Measurements from ENCODE around the gene ZNF787.
"Not testable (repeated sequence)": the region's sequence is repeated elsewhere in the genome, so short reads cannot be mapped to it uniquely, and the experiment has no call there.

The ZNF787 gene

DNA sequence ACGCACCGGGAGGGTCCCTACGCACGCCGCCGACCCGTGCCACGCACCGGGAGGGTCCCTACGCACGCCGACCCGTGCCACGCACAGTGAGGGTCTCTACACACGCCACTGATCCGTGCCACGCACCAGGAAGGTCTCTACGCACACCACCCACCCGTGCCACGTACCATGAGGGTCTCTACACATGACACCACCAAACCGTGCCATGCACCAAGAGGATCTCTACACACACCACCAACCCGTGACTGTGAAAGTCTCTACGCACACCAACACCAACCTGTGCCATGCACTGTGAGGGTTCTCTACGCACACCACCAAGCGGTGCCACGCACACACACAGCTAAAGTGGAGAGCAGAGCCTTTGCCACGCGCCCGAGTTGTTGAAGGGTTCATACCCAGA lies 16.7 kb downstream of the ZNF787 start:
- no peak for DNase-seq

DNA sequence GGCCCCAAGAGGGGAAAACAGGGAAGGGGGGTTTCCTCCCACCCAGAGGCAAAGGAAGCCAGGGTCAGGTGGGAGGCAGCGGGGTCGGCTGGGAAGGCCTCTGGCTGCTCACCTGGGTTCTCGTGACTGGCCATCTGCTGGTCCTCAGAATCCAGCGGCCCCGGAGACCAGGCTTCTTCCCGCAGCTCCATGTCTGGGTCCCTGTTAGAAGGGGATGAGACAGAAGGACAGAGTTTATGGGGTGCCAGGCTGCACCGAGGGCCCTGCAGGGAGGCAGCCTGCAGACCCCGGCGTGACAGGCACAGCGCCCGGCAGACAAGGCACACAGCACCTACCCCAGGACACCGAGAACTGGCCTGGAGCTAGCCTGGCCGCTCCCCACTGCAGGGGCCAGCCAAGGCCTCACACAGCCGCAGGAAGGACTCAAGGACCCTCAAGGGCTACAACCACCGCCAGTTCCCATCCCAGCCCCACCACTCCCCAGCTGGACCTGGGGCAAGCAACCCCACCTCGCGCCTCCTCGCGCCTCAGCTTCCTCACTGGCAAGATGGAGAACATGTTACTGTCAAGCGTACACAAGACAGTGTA lies 18.0 kb downstream of the ZNF787 start:
- DNase-seq = no peak

DNA sequence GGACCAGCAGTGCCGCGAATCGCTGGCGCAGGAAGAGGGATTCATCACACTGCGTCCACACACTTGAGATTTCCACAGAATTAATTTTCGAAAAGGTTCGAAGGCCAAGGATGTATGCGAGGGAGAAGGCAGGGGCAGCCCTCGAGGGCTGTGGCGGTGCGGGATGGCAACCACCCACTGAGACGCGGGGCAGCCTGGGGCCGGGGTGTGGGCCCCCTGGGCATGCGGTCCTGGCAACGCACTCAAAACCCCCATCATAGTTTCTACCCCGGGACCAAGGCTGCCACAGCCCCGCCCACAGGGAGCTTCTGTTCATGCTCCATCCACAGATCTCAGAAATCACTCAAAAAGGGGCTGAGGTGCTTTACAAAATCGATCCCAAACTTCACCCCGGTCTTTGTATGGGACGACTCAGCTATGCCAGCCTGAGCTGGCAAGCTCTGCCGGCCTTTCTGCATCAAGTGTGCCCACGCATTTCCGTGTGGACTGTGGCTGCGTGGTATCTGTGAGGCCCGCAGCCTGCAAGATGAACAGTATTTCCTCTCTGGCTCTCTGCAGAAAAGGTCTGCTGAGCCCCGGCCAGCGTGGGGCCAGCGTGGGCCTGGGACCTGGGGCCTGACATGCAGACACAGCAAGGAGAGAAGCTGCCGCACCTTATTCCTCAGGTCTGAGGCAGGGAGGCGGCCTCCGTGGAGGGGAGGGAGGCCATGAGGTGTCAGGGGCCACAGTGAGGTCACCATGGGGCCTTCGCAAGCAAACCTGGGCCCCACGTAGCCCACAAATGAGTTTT lies 19.2 kb downstream of the ZNF787 start:
- no peak for DNase-seq

DNA sequence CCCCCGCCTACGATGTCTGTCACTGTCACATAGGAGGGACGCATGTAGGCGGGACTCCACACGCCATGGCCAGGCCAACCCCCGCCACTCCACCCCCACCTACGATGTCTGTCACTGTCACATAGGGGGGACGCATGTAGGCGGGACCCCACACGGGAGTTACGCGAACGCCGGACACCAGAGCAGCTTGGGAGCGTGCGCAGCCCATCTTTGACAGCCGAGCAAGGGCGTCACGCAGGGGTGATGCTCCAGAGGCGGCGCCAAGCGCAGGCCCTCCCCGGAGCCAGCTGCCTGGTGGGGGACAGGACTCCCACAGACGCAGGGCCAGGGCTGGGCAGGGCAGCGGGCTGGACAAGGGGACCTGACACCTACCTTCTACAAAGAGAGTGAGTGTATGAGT lies 20.0 kb downstream of the ZNF787 start:
- DNase-seq = no peak

DNA sequence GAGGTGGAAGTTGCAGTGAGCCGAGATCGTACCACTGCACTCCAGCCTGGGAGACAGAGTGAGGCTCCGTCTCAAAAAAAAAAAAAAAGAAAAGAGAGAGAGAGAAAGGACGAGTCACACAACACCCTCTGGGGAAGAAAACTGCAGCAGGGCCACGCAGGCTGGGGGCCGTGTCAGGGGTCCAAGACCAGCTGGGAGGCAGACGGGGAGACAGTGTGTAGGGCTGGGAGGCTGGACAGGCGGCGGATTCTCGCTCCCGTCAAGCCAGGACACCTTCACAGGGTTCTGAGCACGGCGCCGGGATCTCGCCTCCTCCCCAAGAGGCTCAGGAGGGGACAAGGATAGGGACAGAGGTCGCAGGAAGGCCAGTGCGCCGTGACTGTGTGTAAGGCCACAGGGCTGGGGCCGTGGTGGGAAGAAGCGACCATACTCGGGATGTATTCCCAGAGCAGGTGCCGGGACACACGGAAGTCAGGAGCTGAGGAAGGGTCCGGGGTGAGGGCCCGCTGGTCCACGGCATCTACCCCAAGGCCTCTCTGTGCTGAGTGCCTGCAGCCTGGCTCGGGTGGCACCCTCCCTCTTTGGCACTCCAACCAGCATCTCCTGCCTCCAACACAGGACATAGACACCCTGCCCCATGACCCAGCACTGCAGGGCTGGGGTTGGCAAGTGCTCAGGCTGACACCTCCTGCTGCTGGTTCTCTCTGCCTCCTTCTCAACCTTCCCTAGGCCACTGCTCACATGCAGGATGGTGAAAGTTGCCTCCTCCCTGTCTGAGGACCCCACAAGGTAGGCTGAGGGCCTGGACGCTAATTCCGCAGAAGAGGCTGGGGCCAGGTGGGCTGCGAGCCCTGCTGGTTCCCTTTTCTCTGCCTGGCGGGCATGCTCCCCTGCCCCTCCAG lies 21.2 kb downstream of the ZNF787 start:
- DNase-seq = no peak

- DNase-seq = no peak
Measured at GRCh38 chr19:56098731-56099568, 22.1 kb downstream of the ZNF787 start.

- not testable (repeated sequence) for DNase-seq
Measured at GRCh38 chr19:56098237-56098636, 22.9 kb downstream of the ZNF787 start.

DNA sequence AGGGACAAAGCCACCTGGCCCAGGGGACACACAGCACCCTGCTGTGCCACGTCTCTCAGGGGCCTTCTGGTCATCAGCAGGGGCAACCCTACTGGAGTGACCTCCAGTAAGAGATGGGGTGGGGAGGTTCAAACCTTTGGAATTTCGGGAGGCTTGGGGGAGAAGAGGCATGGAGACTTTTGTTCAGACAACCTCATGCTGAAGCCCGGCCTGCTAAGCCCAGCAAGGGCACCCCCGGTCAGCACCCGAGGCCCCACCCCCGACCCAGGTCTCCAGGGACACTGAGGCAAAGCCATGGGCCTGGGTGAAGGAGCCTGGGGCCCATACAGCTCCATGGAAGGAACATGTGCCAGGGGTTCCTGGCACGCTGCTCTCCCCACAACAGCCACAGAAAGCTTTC lies 23.3 kb downstream of the ZNF787 start:
- no peak for DNase-seq

DNA sequence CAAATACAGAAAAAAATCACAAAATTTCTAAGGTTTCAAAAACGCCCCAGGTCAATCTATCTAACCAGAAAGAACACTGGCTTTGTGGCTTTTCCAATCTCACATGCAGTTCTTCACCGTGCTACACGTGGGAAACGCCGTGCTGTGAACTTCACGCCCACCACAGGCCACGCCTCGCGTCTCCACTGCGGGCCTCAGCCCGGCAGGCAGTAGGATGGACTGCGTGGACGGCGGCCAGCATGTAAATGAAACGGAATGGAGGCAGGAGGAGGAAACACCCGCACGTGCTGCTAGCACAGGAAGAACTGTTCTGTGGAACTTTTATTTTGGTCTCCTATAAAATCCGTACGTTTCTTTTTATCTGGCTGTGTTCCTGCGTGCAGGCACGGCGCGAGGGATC lies 23.8 kb downstream of the ZNF787 start:
- no peak for DNase-seq

- no peak for DNase-seq
Measured at GRCh38 chr19:56096665-56097064, 24.4 kb downstream of the ZNF787 start.

DNA sequence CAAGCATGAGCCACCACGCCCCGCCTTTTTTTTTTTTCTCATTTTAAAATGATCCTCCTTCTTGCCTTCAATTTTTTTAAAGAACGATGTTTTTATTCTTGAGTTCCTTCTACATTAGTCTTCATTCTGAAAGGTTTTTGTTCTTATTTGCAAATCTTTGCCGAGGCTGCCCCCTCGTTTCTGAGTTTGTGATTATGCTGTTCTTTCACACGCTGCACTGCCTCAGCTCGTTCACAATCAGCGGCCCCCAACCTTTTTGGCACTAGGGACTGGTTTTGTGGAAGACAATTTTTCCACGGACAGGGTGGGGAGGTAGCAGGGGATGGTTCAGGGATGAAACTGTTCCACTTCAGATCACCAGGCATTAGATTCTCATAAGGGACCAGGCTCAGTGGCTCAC lies 26.6 kb downstream of the ZNF787 start:
- no peak for DNase-seq

- no peak for DNase-seq
Measured at GRCh38 chr19:56092685-56093631, 28.1 kb downstream of the ZNF787 start.

GRCh38 chr19:56091751-56092546 lies 29.1 kb downstream of the ZNF787 start:
- no peak for DNase-seq

GRCh38 chr19:56091066-56091490 lies 30.0 kb downstream of the ZNF787 start:
- no peak for DNase-seq

- DNase-seq = no peak
Measured at GRCh38 chr19:56089344-56089743, 31.8 kb downstream of the ZNF787 start.

DNA sequence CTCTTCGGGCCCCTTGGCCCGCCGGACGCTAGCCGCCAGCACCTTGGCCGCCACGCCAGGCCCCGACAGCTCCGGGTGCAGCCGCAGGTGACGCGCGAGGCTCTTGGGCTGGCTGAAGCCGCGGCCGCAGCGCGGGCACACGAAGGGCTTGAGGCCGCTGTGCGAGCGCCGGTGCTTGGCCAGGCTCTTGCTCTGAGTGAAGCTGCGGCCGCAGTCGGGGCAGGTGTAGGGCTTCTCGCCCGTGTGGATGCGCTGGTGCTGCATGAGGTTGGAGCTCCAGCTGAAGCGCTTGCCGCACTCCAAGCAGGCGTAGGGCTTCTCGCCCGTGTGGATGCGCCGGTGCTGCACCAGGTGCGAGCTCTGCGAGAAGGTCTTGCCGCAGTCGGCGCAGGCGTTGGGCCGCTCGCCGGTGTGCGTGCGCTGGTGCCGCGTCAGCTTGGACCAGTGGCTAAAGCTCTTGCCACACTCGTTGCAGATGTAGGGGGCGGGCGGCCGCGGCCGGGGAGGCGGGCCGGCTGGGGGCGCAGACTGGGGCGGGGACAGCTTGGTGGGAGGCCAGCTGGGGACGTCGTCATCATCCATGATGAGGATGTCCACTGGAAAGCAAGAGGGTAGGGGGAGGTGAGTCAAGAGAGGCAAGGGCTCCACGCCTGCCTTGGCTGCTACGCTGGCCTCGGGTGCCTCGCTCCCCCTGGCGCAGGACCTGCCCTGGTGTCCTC lies 32.4 kb downstream of the ZNF787 start:
- no peak for DNase-seq

- DNase-seq = no peak
Measured at GRCh38 chr19:56087647-56088496, 33.2 kb downstream of the ZNF787 start.

- no peak for DNase-seq
Measured at GRCh38 chr19:56086671-56087430, 34.2 kb downstream of the ZNF787 start.
